ENCODE measurements around the gene CAPN12. TPM values are rescaled to one million over a fixed set of nuclear protein-coding genes. Genes with fewer than 3 reads are reported as not detected.

The CAPN12 gene
- total and polyA plus RNA-seq, 4 donors, result 2.0 to 17.8 (median 6.0) TPM

- H3K36me3 ChIP-seq (ENCODE audit: control insufficient read depth in 4 of 4, insufficient read depth in 4 of 4, low read length in 4 of 4), result peaks cover 13 to 95% (median 33%) of the 10 kb centered on the region in 4 donors
- WGBS, 2 donors, result 97% methylated on average over 41 to 42 of the region's 42 CpGs
These were observed 20.1 kb downstream of the CAPN12 start for GRCh38 chr19:38723990-38724854.

GRCh38 chr19:38723606-38723965 lies 20.7 kb downstream of the CAPN12 start:
- 85 to 87% methylated on average over 11 of the region's 11 CpGs for WGBS, 2 donors
- TF ChIP-seq, protein P1, sequence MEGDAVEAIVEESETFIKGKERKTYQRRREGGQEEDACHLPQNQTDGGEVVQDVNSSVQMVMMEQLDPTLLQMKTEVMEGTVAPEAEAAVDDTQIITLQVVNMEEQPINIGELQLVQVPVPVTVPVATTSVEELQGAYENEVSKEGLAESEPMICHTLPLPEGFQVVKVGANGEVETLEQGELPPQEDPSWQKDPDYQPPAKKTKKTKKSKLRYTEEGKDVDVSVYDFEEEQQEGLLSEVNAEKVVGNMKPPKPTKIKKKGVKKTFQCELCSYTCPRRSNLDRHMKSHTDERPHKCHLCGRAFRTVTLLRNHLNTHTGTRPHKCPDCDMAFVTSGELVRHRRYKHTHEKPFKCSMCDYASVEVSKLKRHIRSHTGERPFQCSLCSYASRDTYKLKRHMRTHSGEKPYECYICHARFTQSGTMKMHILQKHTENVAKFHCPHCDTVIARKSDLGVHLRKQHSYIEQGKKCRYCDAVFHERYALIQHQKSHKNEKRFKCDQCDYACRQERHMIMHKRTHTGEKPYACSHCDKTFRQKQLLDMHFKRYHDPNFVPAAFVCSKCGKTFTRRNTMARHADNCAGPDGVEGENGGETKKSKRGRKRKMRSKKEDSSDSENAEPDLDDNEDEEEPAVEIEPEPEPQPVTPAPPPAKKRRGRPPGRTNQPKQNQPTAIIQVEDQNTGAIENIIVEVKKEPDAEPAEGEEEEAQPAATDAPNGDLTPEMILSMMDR (IDR thresholded peaks at IDR 0.05; ENCODE audit: control extremely low read depth, extremely low read depth), result no peak
- Histone ChIP-seq H3K4me1 (ENCODE audit: control insufficient read depth in 5 of 5, insufficient read depth in 5 of 5, low read length in 5 of 5) (peaks cover 0 to 30% (median 0%) of the 10 kb centered on the region in 5 donors), H3K9ac (ENCODE audit: insufficient read depth in 1 of 2, low read length in 2 of 2) (no peak overlapping the region), H3K36me3 (ENCODE audit: control insufficient read depth in 4 of 4, insufficient read depth in 4 of 4, low read length in 4 of 4) (peaks cover 13 to 95% (median 32%) of the 10 kb centered on the region in 4 donors), H3K27ac (ENCODE audit: low read depth in 1 of 2, low read length in 1 of 2) (no peak overlapping the region), H3K27me3 (ENCODE audit: control insufficient read depth in 3 of 3, insufficient read depth in 3 of 3, low read length in 2 of 3) (no peaks in the 10 kb centered on the region), H3K9me3 (ENCODE audit: control insufficient read depth in 4 of 4, insufficient read depth in 3 of 4, low read length in 3 of 4) (no peaks in the 10 kb centered on the region), H3K4me3 (no peak overlapping the region)
- DNase-seq, result no peak
- ATAC-seq (ENCODE audit: insufficient read depth, low FRiP score), result no peak

More at GRCh38 chr19:38723990-38724854, 20.1 kb downstream of the CAPN12 start:
- Histone ChIP-seq H3K27me3 (ENCODE audit: control insufficient read depth in 3 of 3, insufficient read depth in 3 of 3, low read length in 2 of 3) (no peaks in the 10 kb centered on the region), H3K4me3 (no peak overlapping the region), H3K4me1 (ENCODE audit: control insufficient read depth in 5 of 5, insufficient read depth in 5 of 5, low read length in 5 of 5) (peaks cover 0 to 24% (median 0%) of the 10 kb centered on the region in 5 donors), H3K9me3 (ENCODE audit: control insufficient read depth in 4 of 4, insufficient read depth in 3 of 4, low read length in 3 of 4) (no peaks in the 10 kb centered on the region), H3K27ac (ENCODE audit: low read depth in 1 of 2, low read length in 1 of 2) (no peak overlapping the region), H3K9ac (ENCODE audit: insufficient read depth in 1 of 2, low read length in 2 of 2) (no peak overlapping the region)
- TF ChIP-seq, protein P1 (IDR thresholded peaks at IDR 0.05; ENCODE audit: control extremely low read depth, extremely low read depth), result no peak
- DNase-seq, result no peak
- ATAC-seq (ENCODE audit: insufficient read depth, low FRiP score), result no peak

DNA sequence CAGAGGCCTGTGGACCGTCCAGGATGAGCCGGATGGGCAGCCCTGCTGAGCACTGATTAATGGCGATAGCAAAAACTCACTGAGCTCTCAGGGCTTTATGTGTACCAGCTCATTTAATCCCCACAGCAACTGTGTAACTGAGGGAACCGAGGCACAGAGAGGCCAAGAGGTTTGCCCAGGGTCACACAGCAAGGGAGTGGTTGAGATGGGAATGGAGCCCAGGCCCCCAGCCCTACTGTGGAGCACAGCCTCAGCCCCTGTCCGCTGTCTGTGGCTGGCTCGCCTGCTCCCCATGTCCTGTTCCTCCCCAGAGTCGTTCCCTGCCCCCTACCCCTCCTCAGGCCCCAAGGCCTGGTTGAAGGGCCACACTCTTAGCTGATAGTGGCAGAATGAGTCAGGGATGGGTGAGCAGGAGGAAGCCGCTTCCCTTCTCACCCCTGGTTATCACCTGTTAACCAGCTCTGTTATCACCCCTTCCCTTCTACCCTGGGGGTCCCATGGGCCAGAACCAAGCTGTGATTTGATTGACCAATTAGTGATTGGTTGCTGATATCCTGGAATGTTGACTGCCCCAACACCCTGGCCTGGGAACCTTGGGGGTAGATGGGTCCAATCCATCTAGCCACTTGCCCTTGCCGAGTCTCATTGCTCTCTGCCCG lies 21.2 kb downstream of the CAPN12 start:
- peaks cover 0 to 31% (median 0%) of the 10 kb centered on the region in 5 donors for H3K4me1 ChIP-seq (ENCODE audit: control insufficient read depth in 5 of 5, insufficient read depth in 5 of 5, low read length in 5 of 5)
- H3K9ac ChIP-seq (ENCODE audit: insufficient read depth in 1 of 2, low read length in 2 of 2), result no peak overlapping the region
- TF ChIP-seq, protein P1 (IDR thresholded peaks at IDR 0.05; ENCODE audit: control extremely low read depth, extremely low read depth), result no peak
- DNase-seq, result no peak
- H3K27me3 ChIP-seq (ENCODE audit: control insufficient read depth in 3 of 3, insufficient read depth in 3 of 3, low read length in 2 of 3), result no peaks in the 10 kb centered on the region
- no peak for ATAC-seq (ENCODE audit: insufficient read depth, low FRiP score)
- no peaks in the 10 kb centered on the region for H3K9me3 ChIP-seq (ENCODE audit: control insufficient read depth in 4 of 4, insufficient read depth in 3 of 4, low read length in 3 of 4)
- H3K36me3 ChIP-seq (ENCODE audit: control insufficient read depth in 4 of 4, insufficient read depth in 4 of 4, low read length in 4 of 4), result peaks cover 13 to 95% (median 32%) of the 10 kb centered on the region in 4 donors
- H3K27ac ChIP-seq (ENCODE audit: low read depth in 1 of 2, low read length in 1 of 2), result peak overlapping the region in 1 of 2 donors; percentile 71
- 93 to 94% methylated on average over 10 of the region's 10 CpGs for WGBS, 2 donors
- H3K4me3 ChIP-seq, result no peak overlapping the region

Measured in lung (tissue), 12 donors.